Measurements from ENCODE around the gene ATP5ME.

DNA sequence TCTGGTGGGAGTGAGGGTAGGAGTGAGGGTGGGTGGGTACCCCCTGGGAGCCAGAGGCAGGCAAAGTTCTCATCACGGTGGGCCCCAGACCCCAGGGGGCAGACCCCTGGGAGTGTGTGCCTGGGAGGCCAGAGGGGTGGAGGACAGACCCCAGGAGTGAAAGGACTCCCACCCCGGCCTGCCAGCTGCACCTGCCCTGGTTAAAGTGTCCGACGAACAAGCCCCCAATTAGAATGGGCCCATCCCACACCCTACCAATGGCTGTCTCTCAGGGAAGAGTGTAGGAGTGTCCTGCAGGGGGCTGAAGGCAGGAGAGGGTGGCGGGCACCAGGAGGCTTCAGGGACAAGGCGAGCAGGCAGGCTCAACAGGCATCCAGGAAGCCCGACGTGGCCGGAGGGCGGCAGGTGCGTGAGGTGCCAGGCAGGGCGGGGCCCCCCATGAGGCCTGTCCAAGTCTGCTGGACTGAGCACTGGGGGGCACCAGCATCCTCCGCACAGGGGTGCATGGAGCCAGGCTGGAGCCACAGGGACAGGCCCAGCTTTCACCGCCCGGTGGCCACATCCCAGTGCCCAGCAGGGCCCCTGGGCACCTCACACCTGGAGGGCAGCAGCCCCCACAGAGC is 40.0 kb downstream of the ATP5ME start:
- TF ChIP-seq, protein P1, sequence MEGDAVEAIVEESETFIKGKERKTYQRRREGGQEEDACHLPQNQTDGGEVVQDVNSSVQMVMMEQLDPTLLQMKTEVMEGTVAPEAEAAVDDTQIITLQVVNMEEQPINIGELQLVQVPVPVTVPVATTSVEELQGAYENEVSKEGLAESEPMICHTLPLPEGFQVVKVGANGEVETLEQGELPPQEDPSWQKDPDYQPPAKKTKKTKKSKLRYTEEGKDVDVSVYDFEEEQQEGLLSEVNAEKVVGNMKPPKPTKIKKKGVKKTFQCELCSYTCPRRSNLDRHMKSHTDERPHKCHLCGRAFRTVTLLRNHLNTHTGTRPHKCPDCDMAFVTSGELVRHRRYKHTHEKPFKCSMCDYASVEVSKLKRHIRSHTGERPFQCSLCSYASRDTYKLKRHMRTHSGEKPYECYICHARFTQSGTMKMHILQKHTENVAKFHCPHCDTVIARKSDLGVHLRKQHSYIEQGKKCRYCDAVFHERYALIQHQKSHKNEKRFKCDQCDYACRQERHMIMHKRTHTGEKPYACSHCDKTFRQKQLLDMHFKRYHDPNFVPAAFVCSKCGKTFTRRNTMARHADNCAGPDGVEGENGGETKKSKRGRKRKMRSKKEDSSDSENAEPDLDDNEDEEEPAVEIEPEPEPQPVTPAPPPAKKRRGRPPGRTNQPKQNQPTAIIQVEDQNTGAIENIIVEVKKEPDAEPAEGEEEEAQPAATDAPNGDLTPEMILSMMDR (IDR thresholded peaks at IDR 0.05) = no peak
- TF ChIP-seq EZH2 (IDR thresholded peaks at IDR 0.05) (no peak), EZH2phosphoT487 (IDR thresholded peaks at IDR 0.05) (no peak)
